ENCODE results near the gene ZFAND6.
A peak's percentile ranks its signal among the peaks of the same experiment; 100 is the strongest.

Gene ZFAND6

GRCh38 chr15:80159301-80159700 lies 99.8 kb downstream of the ZFAND6 start:
- no peaks in the 10 kb centered on the region for H3K36me3 ChIP-seq (ENCODE audit: insufficient read depth, low read length)
- no peak for TF ChIP-seq EZH2 (IDR thresholded peaks at IDR 0.05; ENCODE audit: borderline replicate concordance, low read length)
- TF ChIP-seq CTCF (IDR thresholded peaks at IDR 0.05; ENCODE audit: low read length): no peak
- H3K4me2 ChIP-seq (ENCODE audit: low read length): no peak overlapping the region
- no peaks in the 10 kb centered on the region for H3K9me3 ChIP-seq (ENCODE audit: low read length)
- H3K9me2 ChIP-seq (ENCODE audit: low read depth, low read length): no peaks in the 10 kb centered on the region
- H4K20me1 ChIP-seq (ENCODE audit: insufficient read depth, low read length): no peaks in the 10 kb centered on the region
- no peaks in the 10 kb centered on the region for H3F3A ChIP-seq (ENCODE audit: insufficient read depth, low read length)
- peaks cover 17% of the 10 kb centered on the region for H3K4me1 ChIP-seq (ENCODE audit: insufficient read depth, low read length, severe bottlenecking)
- no peaks in the 10 kb centered on the region for H3K27me3 ChIP-seq (ENCODE audit: insufficient read depth, low read length)
- no peaks in the 10 kb centered on the region for H3K79me2 ChIP-seq (ENCODE audit: insufficient read depth, low read length)
- H3K4me3 ChIP-seq (ENCODE audit: low read depth, low read length, poor library complexity, severe bottlenecking): no peak overlapping the region
- no peak overlapping the region for H3K27ac ChIP-seq (ENCODE audit: low read depth, low read length, poor library complexity, severe bottlenecking)
- H2AFZ ChIP-seq (ENCODE audit: low read length): no peak overlapping the region
- no peak overlapping the region for H3K9ac ChIP-seq (ENCODE audit: low read length)

- Histone ChIP-seq H3K79me2 (ENCODE audit: insufficient read depth, low read length) (no peaks in the 10 kb centered on the region), H3F3A (ENCODE audit: insufficient read depth, low read length) (no peaks in the 10 kb centered on the region), H3K4me2 (ENCODE audit: low read length) (peak overlapping the region; percentile 7; the same call in 1 of the 2 replicates), H3K9ac (ENCODE audit: low read length) (no peak overlapping the region), H3K4me3 (ENCODE audit: low read depth, low read length, poor library complexity, severe bottlenecking) (no peak overlapping the region), H3K9me3 (ENCODE audit: low read length) (no peaks in the 10 kb centered on the region), H3K27me3 (ENCODE audit: insufficient read depth, low read length) (no peaks in the 10 kb centered on the region), H3K27ac (ENCODE audit: low read depth, low read length, poor library complexity, severe bottlenecking) (peak overlapping the region; percentile 38), H3K4me1 (ENCODE audit: insufficient read depth, low read length, severe bottlenecking) (peaks cover 17% of the 10 kb centered on the region), H3K9me2 (ENCODE audit: low read depth, low read length) (no peaks in the 10 kb centered on the region), H3K36me3 (ENCODE audit: insufficient read depth, low read length) (no peaks in the 10 kb centered on the region), H2AFZ (ENCODE audit: low read length) (no peak overlapping the region), H4K20me1 (ENCODE audit: insufficient read depth, low read length) (no peaks in the 10 kb centered on the region)
- TF ChIP-seq CTCF (IDR thresholded peaks at IDR 0.05; ENCODE audit: low read length) (no peak), EZH2 (IDR thresholded peaks at IDR 0.05; ENCODE audit: borderline replicate concordance, low read length) (no peak)
Observed at GRCh38 chr15:80159811-80160569, 100.5 kb downstream of the ZFAND6 start.

- H3K4me3 ChIP-seq (ENCODE audit: low read depth, low read length, poor library complexity, severe bottlenecking): no peak overlapping the region
- no peaks in the 10 kb centered on the region for H3K9me2 ChIP-seq (ENCODE audit: low read depth, low read length)
- peaks cover 17% of the 10 kb centered on the region for H3K4me1 ChIP-seq (ENCODE audit: insufficient read depth, low read length, severe bottlenecking)
- peak overlapping the region; percentile 7; the same call in 1 of the 2 replicates for H3K4me2 ChIP-seq (ENCODE audit: low read length)
- H2AFZ ChIP-seq (ENCODE audit: low read length): peak overlapping the region; percentile 5; the same call in 1 of the 2 replicates
- no peaks in the 10 kb centered on the region for H4K20me1 ChIP-seq (ENCODE audit: insufficient read depth, low read length)
- no peaks in the 10 kb centered on the region for H3K27me3 ChIP-seq (ENCODE audit: insufficient read depth, low read length)
- H3K36me3 ChIP-seq (ENCODE audit: insufficient read depth, low read length): no peaks in the 10 kb centered on the region
- no peaks in the 10 kb centered on the region for H3K9me3 ChIP-seq (ENCODE audit: low read length)
- no peaks in the 10 kb centered on the region for H3F3A ChIP-seq (ENCODE audit: insufficient read depth, low read length)
- no peak overlapping the region; the same call in 1 of the 2 replicates for H3K9ac ChIP-seq (ENCODE audit: low read length)
- TF ChIP-seq CTCF (IDR thresholded peaks at IDR 0.05; ENCODE audit: low read length): no peak
- no peak for TF ChIP-seq EZH2 (IDR thresholded peaks at IDR 0.05; ENCODE audit: borderline replicate concordance, low read length)
- no peaks in the 10 kb centered on the region for H3K79me2 ChIP-seq (ENCODE audit: insufficient read depth, low read length)
- H3K27ac ChIP-seq (ENCODE audit: low read depth, low read length, poor library complexity, severe bottlenecking): peak overlapping the region; percentile 38
Observed at GRCh38 chr15:80160570-80161156, 101.2 kb downstream of the ZFAND6 start.

Measured in OCI-LY1 (cell line).